ENCODE data around the gene CASTOR1.

The CASTOR1 gene

DNA sequence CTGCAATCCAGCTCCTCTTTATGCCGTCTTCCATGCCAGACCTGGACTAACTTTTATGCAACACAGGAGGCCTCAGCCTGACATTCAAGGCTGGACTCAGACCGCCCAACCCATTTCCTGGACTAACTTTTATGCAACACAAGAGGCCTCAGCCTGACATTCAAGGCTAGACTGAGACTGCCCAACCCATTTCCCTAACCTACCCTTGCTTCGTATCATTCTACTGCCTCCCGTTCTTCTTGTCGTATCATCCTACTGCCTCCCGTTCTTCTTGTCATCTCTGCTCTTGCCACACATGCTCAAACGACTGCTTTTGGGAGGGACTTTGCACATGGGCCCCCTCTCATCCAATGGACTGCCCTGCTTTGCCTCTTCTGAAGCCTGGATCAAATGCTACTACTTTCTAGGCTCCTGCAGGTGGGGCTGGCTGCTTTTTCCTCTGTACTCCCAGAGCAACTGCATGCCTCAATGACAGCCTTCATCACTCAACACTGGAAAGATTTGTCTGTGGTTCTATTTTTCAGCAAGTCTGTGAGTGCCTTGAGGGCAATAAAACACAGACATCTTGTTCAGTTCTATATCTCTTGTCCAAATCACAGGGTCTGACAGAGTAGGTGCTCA lies 29.6 kb upstream of the CASTOR1 start:
- DNase-seq (ENCODE audit: low read depth), result no peak

DNA sequence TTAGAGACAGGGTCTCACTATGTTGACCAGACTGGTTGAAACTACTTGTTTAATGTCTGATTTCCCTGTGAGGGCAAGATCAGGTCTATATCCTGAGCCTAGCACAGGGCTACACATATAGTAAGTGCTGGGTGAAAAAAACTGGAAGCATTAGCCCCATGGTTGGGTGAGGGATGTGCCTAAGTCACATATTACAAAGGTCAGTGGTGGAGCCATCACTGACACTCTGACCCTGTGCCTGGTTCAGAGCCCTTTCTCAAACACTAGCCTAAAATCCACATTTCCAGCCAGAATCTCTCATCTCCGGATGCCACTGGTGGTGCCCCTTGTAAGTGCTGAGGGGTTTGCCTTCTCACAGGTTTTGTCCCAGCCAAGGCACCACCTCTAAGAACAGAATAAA lies 28.5 kb upstream of the CASTOR1 start:
- no peak for DNase-seq (ENCODE audit: low read depth)

GRCh38 chr22:30315962-30316576 lies 26.8 kb upstream of the CASTOR1 start:
- DNase-seq (ENCODE audit: low read depth), result no peak

GRCh38 chr22:30314915-30315314 lies 25.6 kb upstream of the CASTOR1 start:
- no peak for DNase-seq (ENCODE audit: low read depth)

- no peak for DNase-seq (ENCODE audit: low read depth)
Measured at GRCh38 chr22:30313527-30314363, 24.4 kb upstream of the CASTOR1 start.

- DNase-seq (ENCODE audit: low read depth), result no peak
Measured at GRCh38 chr22:30312053-30312452, 22.7 kb upstream of the CASTOR1 start.

DNA sequence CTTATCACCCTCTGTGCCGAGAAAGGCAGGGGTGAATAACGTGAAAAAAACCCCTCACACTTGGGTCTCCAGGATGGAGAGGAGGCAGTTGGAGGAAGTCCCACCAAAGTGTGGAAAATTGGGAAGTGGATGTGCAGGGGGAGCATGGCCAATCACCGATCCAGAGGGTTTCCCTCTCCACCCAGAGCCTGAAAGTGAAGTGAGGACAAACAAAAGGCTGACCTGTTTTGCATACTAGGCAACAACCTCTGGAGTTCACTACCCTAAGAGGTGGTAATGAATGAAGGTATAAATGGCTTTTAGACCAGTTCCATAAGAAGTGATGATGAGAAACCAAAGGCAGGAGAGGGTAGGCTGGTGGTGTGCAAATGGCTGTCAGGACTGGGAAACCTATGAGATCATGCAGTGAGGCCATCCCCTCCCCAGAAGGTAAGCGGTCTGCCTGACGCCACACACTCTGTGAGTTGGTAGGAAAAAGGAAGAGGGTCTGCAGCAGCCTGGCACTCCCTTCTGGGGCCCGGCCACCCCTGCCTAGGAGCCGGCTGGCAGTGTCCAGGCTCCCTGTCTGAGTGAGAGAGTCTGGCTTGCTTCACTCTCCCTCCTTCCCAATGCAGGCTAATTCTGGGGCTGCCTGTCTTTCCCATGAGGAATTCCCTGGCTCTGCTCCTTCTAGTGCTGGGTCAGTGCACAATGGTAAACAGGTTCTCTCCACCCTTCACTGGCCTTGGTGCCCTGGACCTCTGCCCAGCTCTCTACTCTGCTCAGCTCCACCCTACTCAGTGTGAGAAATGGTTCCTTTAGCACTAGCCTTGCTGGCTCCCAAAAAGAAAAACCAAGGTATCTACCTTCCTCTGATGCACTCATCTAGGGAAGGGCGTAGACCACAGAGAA lies 21.8 kb upstream of the CASTOR1 start:
- DNase-seq (ENCODE audit: low read depth), result no peak

DNA sequence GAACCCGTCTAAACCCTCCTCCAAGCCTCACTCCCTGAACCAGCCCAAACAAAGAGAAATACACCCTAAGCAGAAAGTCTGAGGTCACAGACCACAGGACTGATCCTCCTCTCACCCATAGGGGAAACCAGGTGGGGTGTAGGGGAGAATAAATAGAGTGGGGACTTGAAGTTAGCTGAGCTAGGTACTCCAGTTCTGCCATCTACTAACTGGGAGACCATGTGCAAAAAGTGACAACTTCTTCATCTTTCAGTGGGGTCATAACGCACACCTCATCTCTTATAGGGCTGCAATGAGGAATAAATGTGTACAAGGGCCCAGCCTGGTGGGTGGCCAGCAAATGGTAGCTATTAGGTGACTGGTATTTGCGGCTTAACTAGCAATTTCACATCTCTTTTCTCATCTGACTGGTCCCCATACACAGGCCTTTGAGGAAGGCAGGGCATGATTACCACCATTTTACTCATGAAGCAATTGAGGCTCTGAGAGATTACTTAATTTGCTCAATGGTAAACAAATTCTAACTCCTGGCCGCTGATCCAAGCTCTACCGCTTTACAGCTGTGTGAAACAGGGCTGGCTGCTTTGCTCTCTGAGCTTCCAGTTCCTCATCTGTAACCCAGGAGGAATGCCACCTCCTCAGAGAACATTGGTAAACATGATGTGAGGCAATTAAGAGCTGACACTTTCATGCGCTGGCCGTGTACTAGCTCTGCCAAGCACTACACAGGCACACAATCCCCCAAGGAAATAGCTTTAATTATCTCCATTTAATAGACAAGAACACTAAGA lies 20.8 kb upstream of the CASTOR1 start:
- DNase-seq (ENCODE audit: low read depth), result no peak

GRCh38 chr22:30308518-30309230 lies 19.4 kb upstream of the CASTOR1 start:
- no peak for DNase-seq (ENCODE audit: low read depth)

DNA sequence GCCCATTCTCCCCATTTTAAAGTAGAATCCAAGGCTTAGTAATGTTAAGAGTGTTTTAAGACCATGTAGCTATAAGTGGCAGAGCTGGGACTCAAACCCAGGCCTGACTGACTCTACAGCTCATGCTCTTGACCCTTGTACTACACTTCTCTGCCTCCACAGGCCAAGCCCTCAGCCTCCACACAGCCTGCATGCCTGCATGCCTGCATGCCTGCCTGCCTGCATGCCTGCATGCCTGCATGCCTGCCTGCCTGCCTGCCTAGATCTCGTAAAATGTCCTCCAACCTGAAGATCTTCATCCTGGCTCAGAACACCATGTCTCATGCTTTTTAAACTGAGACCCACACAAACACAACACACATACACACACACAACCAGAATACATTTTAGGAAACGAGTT lies 18.8 kb upstream of the CASTOR1 start:
- DNase-seq (ENCODE audit: low read depth), result no peak

GRCh38 chr22:30307041-30307574 lies 17.8 kb upstream of the CASTOR1 start:
- DNase-seq (ENCODE audit: low read depth), result no peak

DNA sequence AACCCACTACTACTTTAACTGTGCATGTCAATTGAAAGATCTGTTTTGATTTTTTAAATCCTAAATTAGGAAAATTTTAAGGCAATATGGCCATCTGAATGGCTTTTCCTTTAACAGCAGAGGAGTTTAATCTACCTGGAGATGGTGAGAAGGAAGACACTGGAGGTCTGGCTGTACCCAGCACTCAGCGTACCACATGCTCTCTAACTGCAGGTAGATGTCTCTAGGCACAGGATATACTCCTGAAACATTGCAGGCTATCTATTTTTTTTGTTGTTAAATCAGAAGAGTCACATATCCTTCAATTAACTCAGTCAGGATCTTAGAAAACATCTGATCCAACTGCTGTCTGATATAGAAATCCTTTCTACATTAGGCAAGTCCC lies 17.3 kb upstream of the CASTOR1 start:
- DNase-seq (ENCODE audit: low read depth), result no peak

DNA sequence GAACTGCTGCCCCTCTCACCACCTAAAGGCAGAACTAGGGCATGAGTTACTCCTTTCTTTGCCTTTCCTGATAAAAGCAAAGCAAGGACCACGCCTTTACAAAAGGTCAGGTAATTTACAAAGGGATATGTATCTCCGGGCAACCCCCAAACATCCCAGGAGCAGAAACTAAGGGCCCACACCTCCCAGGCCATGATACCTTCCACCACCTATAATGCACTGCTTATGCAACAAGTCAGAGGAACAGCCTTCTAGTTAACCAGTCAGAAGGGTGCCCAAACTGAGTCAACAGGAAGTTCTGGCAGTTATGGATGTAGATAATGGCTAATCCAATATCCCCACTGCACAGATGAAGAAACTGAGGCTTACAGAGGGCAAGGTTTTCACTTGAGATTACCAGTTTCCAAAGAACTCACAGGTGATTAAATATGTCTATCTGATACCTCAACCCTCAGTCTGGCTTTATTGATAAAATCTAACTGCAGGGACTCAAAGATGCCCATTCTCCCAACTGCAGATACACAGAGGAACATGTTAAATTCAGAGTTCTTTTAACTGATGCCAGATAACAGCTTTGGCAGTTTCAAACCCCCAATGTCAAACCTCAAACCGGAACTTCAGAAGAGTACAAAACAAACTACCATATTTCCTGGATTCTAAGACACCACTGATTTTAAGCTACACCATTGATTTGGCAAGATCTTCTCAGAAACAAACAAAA lies 16.8 kb upstream of the CASTOR1 start:
- no peak for DNase-seq (ENCODE audit: low read depth)

GRCh38 chr22:30305519-30305905 lies 16.2 kb upstream of the CASTOR1 start:
- DNase-seq (ENCODE audit: low read depth), result no peak

- DNase-seq (ENCODE audit: low read depth), result no peak
Measured at GRCh38 chr22:30304495-30305244, 15.4 kb upstream of the CASTOR1 start.

- DNase-seq (ENCODE audit: low read depth), result no peak
Measured at GRCh38 chr22:30302810-30303138, 13.5 kb upstream of the CASTOR1 start.

DNA sequence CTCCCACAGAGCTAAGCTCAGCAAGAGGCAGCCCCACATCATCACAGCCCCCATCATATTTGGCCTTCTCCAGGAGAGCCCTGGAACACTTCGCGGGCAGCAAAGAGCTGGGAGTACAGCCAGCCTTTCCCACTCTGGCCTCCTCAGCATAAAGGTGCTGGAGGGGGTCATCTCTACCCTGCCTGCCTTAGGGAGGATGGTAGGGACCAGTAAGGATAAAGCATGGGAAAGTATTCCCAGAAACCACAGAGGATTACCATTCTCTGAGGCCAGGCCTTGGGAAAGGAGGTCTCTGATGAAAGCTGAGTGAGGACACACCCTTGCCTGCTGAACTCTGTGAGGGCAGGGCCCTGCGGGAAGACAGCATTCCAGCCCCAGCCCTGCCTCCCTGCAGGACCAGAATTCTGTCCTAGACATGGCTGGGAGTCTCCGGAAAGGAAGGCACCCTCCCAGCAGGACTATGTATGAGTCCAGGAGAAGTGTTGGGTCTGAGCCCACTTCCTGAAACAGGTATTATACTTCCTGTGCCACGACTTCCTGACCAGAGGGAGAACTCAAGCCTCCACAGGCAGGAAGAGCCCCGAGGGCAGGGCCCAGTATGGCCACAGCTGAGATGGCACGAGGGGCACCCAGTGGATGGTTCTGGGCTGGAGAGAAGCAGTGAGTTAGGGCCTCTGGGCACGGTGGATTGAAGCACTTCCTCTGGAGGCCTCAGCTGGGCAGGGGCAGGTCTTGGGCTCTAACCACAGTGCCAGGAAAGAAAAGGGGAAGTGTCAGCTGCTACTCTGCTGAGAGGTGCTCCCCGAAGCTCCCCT lies 12.9 kb upstream of the CASTOR1 start:
- no peak for DNase-seq (ENCODE audit: low read depth)

GRCh38 chr22:30299322-30299721 lies 10.0 kb upstream of the CASTOR1 start:
- no peak for DNase-seq (ENCODE audit: low read depth)

Measured in non-pigmented ciliary epithelial cell (primary cell).